ENCODE data around the gene NAE1.
A peak's percentile ranks its signal among the peaks of the same experiment; 100 is the strongest.
"Not testable (repeated sequence)": the region's sequence is repeated elsewhere in the genome, so short reads cannot be mapped to it uniquely, and the experiment has no call there.

NAE1 gene

GRCh38 chr16:66800856-66801255 lies 29.9 kb downstream of the NAE1 start:
- DNase-seq, result no peak

GRCh38 chr16:66798161-66798560 lies 32.6 kb downstream of the NAE1 start:
- peak; percentile 1 for DNase-seq

GRCh38 chr16:66793984-66794383 lies 36.8 kb downstream of the NAE1 start:
- not testable (repeated sequence) for DNase-seq

- no peak for DNase-seq
Observed at GRCh38 chr16:66790130-66790733, 40.5 kb downstream of the NAE1 start.

GRCh38 chr16:66787427-66787826 lies 43.3 kb downstream of the NAE1 start:
- no peak for DNase-seq

- DNase-seq, result no peak
Observed at GRCh38 chr16:66786551-66786950, 44.2 kb downstream of the NAE1 start.

GRCh38 chr16:66776457-66776856 lies 54.3 kb downstream of the NAE1 start:
- DNase-seq, result no peak

GRCh38 chr16:66774981-66775380 lies 55.8 kb downstream of the NAE1 start:
- DNase-seq, result no peak

- DNase-seq, result no peak
Observed at GRCh38 chr16:66758086-66758485, 72.7 kb downstream of the NAE1 start.

GRCh38 chr16:66754819-66755218 lies 76.0 kb downstream of the NAE1 start:
- DNase-seq, result no peak

GRCh38 chr16:66754211-66754610 lies 76.6 kb downstream of the NAE1 start:
- no peak for DNase-seq

- no peak for DNase-seq
Observed at GRCh38 chr16:66752958-66753357, 77.8 kb downstream of the NAE1 start.

Data from HCEC 1CT (cell line).